Tibial artery (tissue), 4 donors: ENCODE results near the gene CRIP3.

Source experiments
- DNase-seq, 2 donors: peaks; one replicate each; pipeline ENCODE4 v3.0.0-alpha.2; 2019
- H3K27ac ChIP-seq, 2 donors: fragments of 200-600 bp; sonication (generic) in 1 of 2; 1 replicate in 1 of 2; 2 replicates in 1 of 2; pipeline ENCODE4 v1.5.1; 2018 to 2019; ENCODE audit warnings: mild to moderate bottlenecking in 1 of 2
- H3K27me3 ChIP-seq, 2 donors: fragments of 200-600 bp; sonication (generic) in 1 of 2; one replicate each; pipeline versions ENCODE4 v1.5.1 to v1.6.0; 2016 to 2019
- H3K36me3 ChIP-seq, 3 donors: fragments of 200-600 bp; sonication (generic) in 2 of 3; one replicate each; pipeline ENCODE4 v1.5.1; 2016 to 2019; ENCODE audit warnings: mild to moderate bottlenecking in 2 of 3
- H3K4me1 ChIP-seq, 4 donors: fragments of 200-600 bp; sonication (generic) in 2 of 4; 1 replicate in 3 of 4; 2 replicates in 1 of 4; pipeline ENCODE4 v1.5.1; 2016 to 2019
- H3K4me3 ChIP-seq, 2 donors: fragments of 200-600 bp; sonication (generic) in 1 of 2; 1 replicate in 1 of 2; 2 replicates in 1 of 2; pipeline ENCODE4 v1.5.1; 2018 to 2019; ENCODE audit warnings: mild to moderate bottlenecking in 2 of 2
- H3K9me3 ChIP-seq, 3 donors: fragments of 200-600 bp; sonication (generic) in 1 of 3; one replicate each; pipeline ENCODE4 v1.5.1; 2016 to 2019
- CTCF ChIP-seq, 2 experiments: fragments of 200-600 bp in 1 of 2; fragments of 450-650 bp in 1 of 2; IDR thresholded peaks; one replicate each; pipeline ENCODE4 v1.5.1; 2017 to 2019; ENCODE audit warnings: antibody characterized with exemption in 2 of 2, mild to moderate bottlenecking in 1 of 2, moderate library complexity in 1 of 2
- intact Hi-C: fragments of 100-400 bp; cut with DNase I; formaldehyde crosslinking; loops from one replicate; pipeline ENCODE4 v1.15.0; 2023; ENCODE audit warnings: low total_unique reads

The CRIP3 gene

GRCh38 chr6:43331891-43332290, 23.3 kb upstream of the CRIP3 start:
- intact Hi-C loops, result no loop called here
- no peaks in the 10 kb centered on the region for H3K9me3 ChIP-seq
- no peak for TF ChIP-seq CTCF (IDR thresholded peaks at IDR 0.05)
- peaks cover 0 to 26% (median 4%) of the 10 kb centered on the region in 3 donors for H3K36me3 ChIP-seq
- H3K4me3 ChIP-seq, result no peak overlapping the region
- H3K4me1 ChIP-seq, result no peaks in the 10 kb centered on the region
- H3K27me3 ChIP-seq, result no peaks in the 10 kb centered on the region
- H3K27ac ChIP-seq, result no peak overlapping the region
- no peak for DNase-seq

- Histone ChIP-seq H3K27ac (no peak overlapping the region), H3K4me1 (no peaks in the 10 kb centered on the region), H3K4me3 (no peak overlapping the region), H3K27me3 (no peaks in the 10 kb centered on the region), H3K9me3 (no peaks in the 10 kb centered on the region), H3K36me3 (peaks cover 0 to 26% (median 4%) of the 10 kb centered on the region in 3 donors)
- no peak for DNase-seq
- no peak for TF ChIP-seq CTCF (IDR thresholded peaks at IDR 0.05)
- intact Hi-C loops, result no loop called here
Measured at GRCh38 chr6:43331470-43331869, 22.8 kb upstream of the CRIP3 start.

- Histone ChIP-seq H3K9me3 (no peaks in the 10 kb centered on the region), H3K36me3 (peaks cover 2 to 24% (median 4%) of the 10 kb centered on the region in 3 donors), H3K4me3 (no peak overlapping the region), H3K27ac (no peak overlapping the region), H3K27me3 (no peaks in the 10 kb centered on the region), H3K4me1 (no peaks in the 10 kb centered on the region)
- no peak for DNase-seq
- intact Hi-C loops, result no loop called here
- TF ChIP-seq CTCF (IDR thresholded peaks at IDR 0.05), result no peak
Measured at GRCh38 chr6:43328528-43328927, 19.9 kb upstream of the CRIP3 start.

GRCh38 chr6:43325876-43326275, 17.2 kb upstream of the CRIP3 start:
- Histone ChIP-seq H3K27ac (no peak overlapping the region), H3K4me1 (no peaks in the 10 kb centered on the region), H3K36me3 (peaks cover under 1 to 24% (median 4%) of the 10 kb centered on the region in 3 donors), H3K4me3 (no peak overlapping the region), H3K27me3 (no peaks in the 10 kb centered on the region), H3K9me3 (no peaks in the 10 kb centered on the region)
- no peak for DNase-seq
- no peak for TF ChIP-seq CTCF (IDR thresholded peaks at IDR 0.05)
- intact Hi-C loops, result no loop called here

GRCh38 chr6:43318011-43318410, 9.4 kb upstream of the CRIP3 start:
- Histone ChIP-seq H3K4me3 (no peak overlapping the region), H3K9me3 (no peaks in the 10 kb centered on the region), H3K27ac (no peak overlapping the region), H3K36me3 (no peaks in the 10 kb centered on the region), H3K4me1 (no peaks in the 10 kb centered on the region), H3K27me3 (no peaks in the 10 kb centered on the region)
- no peak for TF ChIP-seq CTCF (IDR thresholded peaks at IDR 0.05)
- no peak for DNase-seq
- intact Hi-C loops, result no loop called here

GRCh38 chr6:43313813-43314212, 5.2 kb upstream of the CRIP3 start:
- Histone ChIP-seq H3K36me3 (no peaks in the 10 kb centered on the region), H3K27ac (no peak overlapping the region), H3K4me3 (no peak overlapping the region), H3K4me1 (peaks cover 0 to 4% (median under 1%) of the 10 kb centered on the region in 4 donors), H3K27me3 (peaks cover 0 to 7% of the 10 kb centered on the region in 2 donors), H3K9me3 (no peaks in the 10 kb centered on the region)
- no peak for DNase-seq
- intact Hi-C loops, result no loop called here
- TF ChIP-seq CTCF (IDR thresholded peaks at IDR 0.05), result no peak
